Upper lobe of left lung (tissue), 4 donors: ENCODE results near the gene AFF3.

Source experiments
- CTCF ChIP-seq, 6 experiments: fragments of 450-650 bp in 4 of 6; fragments of 200-600 bp in 2 of 6; sonication (generic) in 2 of 6; IDR thresholded peaks; one replicate each; pipeline ENCODE4 v1.5.1; 2016 to 2019; ENCODE audit warnings: antibody characterized with exemption in 6 of 6
- EP300 ChIP-seq, 4 donors: sonication (generic); formaldehyde crosslinking; IDR thresholded peaks; one replicate each; pipeline ENCODE4 v1.5.1; 2017; ENCODE audit warnings: antibody characterized with exemption in 4 of 4, control low read depth in 2 of 4
- POLR2A ChIP-seq, 4 donors: fragments of 450-650 bp; IDR thresholded peaks; one replicate each; pipeline ENCODE4 v1.5.1; 2016 to 2017; ENCODE audit warnings: antibody characterized with exemption in 4 of 4, mild to moderate bottlenecking in 2 of 4
- POLR2AphosphoS5 ChIP-seq, 2 donors: sonication (generic); formaldehyde crosslinking; IDR thresholded peaks; one replicate each; pipeline ENCODE4 v1.5.1; 2017; ENCODE audit warnings: antibody characterized with exemption in 2 of 2

- TF ChIP-seq POLR2AphosphoS5 (IDR thresholded peaks at IDR 0.05) (no peak), POLR2A (IDR thresholded peaks at IDR 0.05) (no peak), CTCF (IDR thresholded peaks at IDR 0.05) (no peak), EP300 (IDR thresholded peaks at IDR 0.05) (no peak)
These were observed 279.8 kb downstream of the AFF3 start for GRCh38 chr2:99862566-99862965.
